IPS DF 4.7 (cell line): ENCODE measurements around the gene LTO1.
A peak's percentile ranks its signal among the peaks of the same experiment; 100 is the strongest.

Source experiments
- DNase-seq: peaks from one replicate; pipeline ENCODE4 v3.0.0-alpha.2; 2013; ENCODE audit warnings: low spot score; ENCODE audit errors: extremely low read depth

LTO1 gene, protein sequence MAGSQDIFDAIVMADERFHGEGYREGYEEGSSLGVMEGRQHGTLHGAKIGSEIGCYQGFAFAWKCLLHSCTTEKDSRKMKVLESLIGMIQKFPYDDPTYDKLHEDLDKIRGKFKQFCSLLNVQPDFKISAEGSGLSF

DNA sequence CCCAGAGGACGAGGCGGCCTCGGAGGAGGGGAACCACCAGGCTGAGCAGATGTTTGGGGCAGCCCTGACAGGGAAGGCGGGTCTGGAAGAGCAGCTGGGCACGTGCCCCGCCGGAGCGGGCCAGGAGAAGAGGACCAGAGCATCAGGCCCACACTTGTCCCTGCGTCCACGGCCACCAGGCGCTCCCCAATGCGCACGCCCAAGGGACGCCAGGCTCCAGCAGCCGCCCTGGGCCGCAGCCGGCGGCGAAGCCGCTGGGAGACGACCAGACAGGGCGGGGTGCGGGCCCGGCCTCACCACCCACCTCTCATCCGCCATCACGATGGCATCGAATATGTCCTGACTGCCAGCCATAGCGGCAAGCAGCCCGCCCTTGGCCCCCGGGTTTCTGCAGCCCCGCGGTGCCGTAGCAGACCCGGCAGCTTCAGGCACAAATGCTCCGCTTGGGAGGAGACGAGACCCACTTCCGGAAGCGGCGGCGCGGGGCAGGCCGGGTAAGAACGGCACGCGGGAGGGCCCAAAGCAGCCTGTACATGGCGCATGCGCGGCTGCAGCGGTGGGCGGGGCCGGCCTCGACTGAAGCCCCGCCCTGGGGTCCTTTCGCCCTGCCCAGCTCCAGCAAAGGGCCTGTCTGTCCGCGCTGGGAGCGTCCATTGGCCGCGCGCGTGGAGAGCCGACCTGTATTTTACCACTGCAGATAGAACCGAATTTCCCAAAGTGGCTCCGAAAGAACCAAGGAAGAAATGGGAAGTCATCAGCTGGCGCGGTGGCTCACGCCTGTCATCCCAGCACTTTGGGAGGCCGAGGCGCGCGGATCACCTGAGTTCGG is at the start of gene LTO1:
Gene LTO1 (minus strand): TSS at position 468 of the 829 bp plus-strand sequence. CDS start 114 bp downstream, at position 354.
- peak; percentile 36 for DNase-seq

DNA sequence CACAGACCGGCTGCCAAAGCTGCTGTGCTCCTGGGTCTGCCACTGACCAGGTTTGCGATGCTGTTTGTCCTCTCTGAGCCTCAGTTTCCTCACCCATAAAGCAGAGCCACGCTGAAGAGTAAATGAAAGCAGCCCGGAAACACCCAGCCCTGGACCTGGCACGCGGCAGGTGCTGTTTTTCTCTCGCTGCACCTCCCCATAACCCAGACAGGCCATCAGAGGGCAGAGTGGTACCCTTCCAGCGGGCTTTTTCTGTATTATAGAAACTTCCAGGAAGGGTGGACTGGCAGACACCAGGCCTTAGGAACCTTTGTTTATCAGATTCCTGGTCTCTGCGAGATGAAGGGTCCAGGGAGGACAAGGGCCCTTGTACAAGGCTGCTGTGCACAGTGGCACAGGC is 46.6 kb upstream of the LTO1 start:
- DNase-seq = no peak

DNA sequence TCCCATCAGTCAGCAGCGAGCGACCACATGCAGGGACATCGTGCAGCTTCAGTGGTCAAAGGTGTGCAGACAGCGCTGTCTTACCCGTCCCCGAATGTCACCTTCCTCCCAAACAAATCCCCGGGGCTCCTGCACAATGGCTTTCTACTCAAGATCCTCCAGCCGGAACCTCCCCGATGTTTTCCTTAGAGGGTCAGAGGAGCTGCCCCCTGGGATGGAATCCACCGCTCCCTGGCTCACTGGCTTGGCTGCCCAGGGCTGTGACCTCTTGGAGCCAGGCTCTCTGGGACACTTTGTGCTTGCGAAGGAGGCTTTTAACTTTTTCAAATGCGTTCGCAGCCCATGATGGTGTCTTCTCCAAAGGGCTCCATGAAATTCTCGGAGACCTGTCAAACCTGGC is 46.0 kb upstream of the LTO1 start:
- DNase-seq = no peak

DNA sequence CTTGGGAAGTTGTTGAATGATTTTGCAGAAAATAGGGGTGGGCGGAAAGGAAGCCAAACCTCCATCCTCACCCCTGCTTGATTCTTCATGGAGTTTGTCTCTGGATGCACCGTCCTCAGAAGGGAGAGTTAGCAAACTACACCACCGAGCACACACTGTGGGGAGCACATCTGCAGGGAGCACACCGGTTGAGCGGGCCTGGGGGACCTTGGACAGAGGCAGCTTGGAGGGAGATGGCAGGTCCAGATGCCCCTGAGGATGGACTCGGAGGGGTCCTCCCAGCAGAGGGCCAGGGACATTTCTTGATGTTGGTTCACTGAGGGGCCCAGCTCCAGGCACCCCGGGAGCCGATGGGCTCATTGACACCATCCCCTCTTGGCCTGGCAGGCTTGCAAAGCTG is 43.8 kb upstream of the LTO1 start:
- no peak for DNase-seq

DNA sequence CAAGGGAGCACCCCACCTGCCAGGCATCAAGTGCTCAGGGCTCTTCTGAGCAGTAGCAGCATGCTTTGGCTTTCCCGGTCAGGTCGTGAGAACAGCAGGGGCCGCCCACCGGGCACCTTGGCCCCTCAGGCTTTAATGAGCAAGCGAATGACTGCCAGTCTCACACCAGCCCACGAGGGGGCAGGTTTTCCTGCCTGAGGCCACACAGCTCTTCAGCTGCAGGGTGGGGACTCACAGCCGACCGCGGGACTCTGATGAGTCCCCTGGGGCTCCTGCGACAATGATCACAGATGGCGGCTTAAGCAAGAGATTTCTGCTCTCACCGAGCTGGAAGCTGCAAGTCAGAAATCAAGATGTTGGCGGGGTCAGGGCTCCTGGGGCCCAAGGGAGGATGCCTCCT is 43.0 kb upstream of the LTO1 start:
- peak; percentile 75 for DNase-seq

DNA sequence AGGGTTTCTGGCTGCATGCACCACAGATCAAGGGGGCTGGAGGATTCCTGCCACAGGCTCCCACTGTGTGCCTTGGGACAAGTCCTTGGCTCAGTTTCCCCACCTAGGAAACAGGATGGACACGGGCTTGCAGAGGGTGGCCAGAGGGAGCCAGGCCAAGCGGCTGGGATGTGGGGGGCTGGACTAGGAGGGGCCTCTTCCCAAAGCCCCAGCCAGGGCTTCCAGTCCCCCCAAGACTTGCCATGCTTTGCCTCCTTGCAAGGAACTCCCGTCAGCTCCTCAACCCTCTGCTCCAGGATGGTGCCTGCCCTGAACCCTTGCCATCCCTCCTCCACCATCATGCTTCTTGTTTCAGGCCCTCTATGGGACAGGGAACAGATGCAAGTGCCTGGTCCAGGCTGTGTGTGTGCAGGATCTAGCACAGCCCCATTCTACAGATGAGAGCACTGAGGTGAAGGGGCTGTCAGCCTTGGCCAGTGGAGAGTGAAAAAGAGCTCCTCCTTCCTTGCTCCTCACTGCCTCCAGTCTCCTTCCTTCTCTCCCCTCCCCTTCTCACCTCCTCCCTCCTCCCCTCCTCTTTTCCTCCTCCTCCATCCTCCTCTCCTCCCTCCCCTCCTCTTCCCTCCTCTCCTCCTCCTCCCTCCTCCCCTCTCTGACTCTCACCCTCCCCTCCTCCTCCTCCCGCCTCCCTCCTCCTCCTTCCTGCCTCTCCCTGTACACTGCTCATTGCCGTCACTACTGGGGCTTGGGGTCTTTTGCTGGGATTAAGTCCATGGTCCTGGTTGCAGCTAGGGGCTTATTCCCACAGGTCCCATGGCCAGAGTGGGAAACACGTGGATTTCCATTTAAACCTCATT is 42.0 kb upstream of the LTO1 start:
- no peak for DNase-seq

DNA sequence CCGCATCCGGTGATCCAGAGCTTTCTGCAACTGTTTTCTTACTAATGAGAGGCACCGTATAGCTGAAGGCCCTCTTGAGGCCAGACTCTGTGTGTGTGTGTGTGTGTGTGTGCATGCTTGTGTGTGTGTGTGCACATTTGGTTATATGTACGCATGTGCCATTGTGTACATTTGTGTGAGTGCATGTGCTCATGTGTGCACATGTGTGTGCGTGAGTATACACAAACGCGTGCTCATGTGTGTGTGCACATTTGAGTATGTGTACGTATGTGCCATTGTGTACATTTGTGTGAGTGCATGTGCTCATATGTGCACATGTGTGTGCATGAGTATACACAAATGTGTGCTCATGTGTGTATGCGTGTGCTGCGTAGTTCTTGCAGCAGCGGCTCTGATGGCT is 40.9 kb upstream of the LTO1 start:
- no peak for DNase-seq

DNA sequence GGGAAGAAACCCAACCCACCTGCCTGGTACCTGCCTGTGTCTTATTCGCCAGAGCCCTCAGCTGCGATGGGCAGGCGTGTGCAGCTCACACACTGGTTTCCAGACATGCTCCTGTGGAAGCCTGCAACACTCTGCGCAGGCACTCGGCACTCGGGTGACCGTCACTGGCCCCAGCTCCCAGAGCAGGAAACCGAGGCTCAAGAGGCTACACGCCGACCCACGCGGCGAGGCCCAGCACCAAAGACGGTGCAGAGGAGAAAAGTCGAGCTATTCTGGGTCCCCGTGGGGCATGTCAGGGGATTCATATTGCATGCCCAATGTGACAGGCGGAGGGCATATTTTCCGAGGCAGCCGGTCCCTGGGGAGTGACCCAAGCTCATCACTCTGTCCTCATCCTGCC is 40.3 kb upstream of the LTO1 start:
- DNase-seq = no peak

DNA sequence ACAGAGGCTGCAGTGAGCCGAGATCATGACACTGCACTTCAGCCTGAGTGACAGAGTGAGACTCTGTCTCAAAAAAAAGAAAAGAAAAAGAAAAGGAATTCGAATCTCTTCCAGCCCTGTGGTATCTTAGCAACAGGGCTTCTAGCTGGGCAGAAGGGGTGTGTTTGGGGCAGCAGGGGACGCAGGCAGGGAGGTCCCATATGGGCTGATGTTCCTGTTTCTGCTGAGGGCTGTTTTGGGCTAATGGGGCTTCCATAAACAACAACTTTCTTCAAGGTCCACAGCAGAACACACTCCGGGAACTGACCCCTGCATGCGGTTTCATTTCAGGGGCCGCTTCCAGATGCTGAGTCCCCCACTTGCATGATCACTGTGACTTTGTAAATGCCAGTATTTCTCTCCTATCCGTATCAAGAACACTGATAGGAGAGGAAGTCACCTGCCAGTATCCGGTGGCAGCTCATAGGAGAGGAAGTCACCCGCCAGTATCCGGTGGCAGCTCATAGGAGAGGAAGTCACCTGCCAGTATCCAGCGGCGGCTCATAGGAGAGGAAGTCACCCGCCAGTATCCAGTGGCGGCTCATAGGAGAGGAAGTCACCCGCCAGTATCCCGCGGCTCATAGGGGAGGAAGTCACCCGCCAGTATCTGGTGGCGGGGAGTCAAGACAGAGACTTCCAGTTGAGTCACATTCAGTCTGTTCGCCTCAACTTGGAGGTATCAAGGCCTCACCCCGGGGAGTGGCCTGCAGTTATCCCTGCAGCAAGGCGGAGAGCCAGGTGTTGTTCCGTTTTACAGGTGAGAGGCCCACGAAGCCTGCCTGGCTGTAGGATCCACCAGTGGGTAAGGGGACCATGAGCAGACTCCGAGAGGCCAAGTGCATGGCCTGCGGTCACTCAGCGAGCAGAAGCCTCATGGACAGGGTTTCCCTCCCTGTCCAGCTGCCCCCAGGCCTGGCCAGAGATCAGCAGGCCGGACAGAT is 37.0 kb upstream of the LTO1 start:
- DNase-seq = no peak

DNA sequence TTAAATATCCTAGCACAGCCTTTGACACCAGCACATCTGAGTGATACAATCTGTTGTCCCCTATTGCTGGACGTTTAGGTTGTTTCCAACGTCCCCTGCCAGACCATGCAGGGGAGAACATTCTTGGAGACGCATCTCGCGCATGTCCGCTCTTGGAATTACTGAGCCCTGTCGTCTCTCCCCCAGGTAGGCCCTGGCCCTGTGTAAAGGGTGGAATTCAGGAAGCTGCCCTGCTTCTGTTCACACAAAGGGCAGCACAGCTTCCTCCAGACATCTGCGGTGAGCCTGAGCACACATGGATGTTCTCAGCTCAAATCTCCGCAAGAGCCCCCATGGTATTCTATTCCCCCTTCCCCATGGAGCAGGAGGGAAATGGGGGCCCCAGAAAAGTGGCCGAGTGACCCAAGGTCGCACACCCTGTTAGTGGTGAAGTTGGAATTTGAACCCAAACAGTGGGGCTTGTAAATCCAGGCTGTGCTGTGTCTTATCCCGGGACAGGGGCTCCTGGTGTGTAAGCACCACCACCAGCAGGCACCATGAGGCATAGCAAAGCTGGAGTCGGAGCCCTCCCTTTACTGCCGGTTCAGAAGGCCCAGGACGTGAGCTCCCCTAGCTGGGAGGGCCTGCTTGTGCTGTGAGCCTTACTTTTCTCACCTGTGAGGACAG is 33.7 kb upstream of the LTO1 start:
- no peak for DNase-seq

DNA sequence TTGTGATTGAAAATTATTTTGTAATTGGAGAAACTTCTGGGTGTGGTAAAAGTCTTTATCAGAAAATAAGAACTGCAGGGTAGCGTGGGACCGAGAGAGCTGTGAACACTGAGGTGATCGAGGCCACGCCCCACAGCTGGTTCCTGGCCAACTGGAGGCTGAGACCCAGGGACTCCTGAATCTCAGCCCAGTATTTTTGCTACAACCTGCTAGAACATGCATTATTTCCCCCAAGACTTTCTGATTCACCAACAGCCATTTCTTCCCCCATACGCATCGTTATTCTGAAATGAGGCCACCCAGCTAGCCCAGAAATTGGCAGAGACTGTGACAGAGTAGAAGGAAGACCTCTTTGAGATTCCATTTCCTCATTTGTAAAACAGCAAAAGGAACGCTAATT is 32.0 kb upstream of the LTO1 start:
- no peak for DNase-seq

DNA sequence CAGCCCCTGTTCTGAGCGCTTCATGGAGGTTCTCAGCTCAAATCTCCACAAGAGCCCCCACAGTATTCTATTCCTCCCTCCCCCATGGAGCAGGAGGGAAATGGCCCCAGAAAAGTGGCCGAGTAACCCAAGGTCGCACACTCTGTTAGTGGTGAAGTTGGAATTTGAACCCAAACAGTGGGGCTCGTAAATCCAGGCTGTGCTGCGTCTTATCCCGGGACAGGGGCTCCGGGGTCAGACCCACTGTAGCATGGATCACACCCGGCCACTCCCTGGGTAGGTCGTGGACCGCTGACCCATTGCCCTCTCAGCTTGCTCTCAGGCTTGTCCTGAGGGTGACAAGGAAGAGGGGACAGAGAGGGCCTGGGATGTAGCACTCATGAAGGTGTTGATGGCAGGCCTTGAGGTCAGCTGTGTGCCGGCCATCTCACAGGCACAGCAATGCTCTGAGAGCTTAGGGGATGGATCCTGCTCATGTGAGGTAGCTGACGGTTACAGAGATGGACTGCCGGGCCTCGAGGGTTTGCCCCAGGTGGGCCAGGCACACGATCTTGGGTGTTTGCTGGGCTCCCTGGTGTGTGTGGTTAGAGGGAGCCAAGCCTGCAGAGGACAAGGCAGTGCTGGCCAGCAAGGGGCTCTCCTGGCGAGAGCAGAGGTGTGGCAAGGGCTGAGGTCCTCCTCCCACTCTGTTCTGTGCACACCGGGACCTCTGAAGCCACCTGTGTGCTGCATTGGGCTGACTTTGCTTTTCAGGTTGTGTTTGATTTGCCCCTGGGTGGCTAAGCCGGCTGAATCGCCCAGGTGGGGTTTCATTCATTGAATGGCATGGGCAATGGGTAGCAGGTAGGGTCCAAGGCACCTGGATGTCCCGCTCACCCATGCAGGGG is 31.0 kb upstream of the LTO1 start:
- no peak for DNase-seq

DNA sequence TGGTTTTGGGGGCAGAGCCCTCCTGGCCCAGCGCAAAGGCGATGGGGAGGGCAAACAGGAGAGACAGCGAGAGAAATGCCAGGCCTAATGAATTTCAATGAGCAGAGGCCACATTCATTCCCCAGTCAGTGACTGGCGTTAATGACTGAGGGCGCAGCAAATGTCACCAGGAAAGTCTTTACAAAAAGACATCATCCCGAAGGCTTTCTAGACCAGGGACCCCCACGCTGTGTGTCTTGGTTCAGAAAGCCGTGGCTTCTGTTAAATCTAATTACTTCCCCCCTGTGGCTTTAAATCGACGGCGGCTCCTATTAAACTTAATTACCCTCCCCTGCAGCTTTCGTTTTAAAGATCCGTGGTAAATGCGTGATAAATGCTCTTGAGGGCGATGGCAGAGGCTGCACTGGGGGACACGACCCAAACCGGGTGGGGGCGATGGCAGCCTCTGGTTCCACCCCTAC is 30.2 kb upstream of the LTO1 start:
- no peak for DNase-seq

DNA sequence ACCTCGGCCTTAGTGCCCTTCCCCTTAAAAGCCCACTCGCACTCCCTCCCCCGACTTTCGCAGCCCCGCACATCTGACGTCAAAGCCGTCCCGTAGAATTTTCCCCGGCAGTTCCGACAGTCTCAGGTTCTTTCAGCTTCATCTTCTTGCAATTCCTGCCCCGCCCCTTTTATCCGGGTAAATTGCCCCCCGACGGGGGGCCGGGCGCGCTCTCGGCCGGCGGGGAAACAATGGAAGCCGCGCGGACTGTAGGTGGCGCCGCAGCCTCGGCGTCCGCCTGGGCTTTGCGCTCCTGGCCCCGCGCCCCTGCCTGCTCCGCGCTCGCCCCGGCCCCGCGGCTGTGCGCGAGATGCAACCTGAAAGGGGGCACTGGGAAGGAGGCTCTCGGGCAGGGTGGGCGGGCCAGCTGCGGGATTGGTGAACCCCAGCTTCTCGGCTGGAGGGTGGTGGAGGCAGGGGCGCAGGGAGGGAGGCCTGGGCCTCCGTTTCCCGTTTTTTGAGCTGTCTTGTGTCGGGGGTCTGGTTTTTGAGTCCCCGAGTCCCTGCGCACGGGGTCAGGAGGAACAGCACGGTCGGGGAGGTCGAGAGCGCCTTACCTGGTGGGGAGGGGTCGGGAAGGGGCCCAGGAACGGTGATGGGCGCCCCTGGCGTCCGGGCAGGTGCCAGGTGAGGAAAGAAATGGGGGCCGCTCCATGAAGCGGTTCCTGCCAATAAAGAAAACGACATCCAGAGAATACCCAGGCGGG is 29.5 kb upstream of the LTO1 start:
- peak; percentile 62 for DNase-seq

DNA sequence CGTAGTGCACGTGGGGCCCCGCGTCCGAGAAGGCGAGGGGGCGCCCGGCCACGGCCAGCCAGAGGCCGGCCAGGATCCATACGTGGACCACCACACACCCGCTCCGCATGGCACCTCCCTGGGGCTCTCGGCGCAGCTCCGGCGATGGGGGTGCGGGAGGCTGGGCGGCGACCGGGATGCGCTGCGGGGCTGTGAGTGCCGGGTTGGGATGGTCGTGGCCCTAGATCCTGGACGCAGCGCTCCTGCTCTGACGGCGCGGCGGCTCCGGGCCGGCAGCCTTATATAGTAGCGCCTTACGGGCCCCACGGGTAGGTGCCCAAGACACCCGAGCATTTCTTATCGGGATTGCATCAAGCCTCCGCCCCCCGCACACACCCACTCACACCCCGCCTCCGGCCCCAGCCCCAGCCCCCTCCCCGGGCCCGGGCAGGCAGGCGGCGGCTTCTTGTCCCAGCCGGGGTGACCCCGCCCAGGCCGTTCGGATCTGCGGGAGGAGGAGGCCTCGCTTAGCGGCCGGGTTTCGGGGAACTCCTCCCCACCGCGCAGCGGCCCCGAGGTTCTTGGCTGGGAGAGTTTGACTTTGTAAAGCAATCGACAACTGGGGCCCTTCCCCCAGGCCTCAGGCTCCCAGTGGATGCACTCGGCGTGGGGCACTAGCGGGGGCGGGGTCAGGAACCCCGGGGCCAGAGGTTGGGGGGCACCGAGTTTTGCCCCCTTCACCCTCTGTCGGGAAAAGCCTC is 28.8 kb upstream of the LTO1 start, which contains the start of gene FGF19:
Gene FGF19 (minus strand): TSS at position 255 of the 740 bp plus-strand sequence. CDS start 146 bp downstream, at position 109.
- no peak for DNase-seq

DNA sequence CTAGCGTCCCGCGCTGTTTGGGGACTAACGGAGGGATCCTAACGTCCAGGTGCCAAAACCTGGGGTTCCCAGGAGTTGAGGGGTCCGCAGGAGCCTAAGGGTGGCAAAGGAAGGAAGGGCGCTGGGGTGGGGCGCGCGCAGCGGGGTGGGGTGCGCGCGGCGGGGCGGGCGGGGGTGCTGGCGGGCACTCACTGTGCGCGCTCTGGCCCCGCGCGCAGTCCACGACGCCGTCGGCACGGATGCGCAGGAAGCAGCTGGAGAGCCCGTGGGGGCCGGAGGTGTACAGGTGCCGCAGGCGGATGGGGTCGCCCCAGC is 28.3 kb upstream of the LTO1 start:
- no peak for DNase-seq

DNA sequence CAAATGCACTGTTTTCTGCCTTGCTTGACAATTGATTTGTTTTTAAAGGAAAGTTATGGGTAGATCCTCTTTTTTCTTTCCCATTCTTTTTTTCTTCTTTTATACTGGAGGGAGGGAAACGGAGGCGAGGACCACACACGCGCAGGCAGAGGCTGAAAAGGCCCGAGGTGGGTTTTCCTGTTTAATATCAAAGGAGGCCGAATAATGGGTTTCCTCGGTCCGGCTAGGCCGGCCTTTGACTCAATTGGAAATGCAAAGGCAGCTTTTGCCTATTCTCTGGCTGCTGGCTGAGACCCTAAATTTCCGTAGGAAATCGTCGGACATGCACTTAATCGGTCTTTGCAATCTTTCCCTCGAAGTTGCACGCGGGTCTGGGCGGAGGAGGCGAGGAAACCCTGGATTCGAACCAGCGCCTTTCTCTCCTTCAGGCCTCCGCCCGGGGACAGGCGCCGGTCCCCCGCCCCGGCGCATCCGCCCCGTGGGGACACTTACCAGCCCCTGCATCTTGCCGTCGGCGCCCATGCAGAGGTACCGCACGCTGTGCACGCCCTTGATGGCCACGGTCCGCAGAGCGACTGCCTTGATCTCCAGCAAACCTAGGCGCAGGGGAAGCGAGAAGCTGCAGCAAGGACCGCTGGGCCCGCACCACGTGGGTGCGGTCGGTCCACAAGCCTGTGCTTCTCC is 27.8 kb upstream of the LTO1 start:
- no peak for DNase-seq
